Placental pericyte (primary cell): Measurements from ENCODE around the gene TRMT13. TPM values are rescaled to one million over a fixed set of nuclear protein-coding genes. Genes with fewer than 3 reads are reported as not detected.

Experiments
- small RNA-seq: library from RNA; depleted of rRNA; stranded (forward); fragments of <200 nt; gene quantifications from one replicate; pipeline ENCODE3, GENCODE V24; 2012; ENCODE audit warnings: low replicate concordance
- total RNA-seq: library from RNA; depleted of rRNA; stranded (reverse); fragments of >200 nt; gene quantifications from 2 replicates; pipeline ENCODE4 v1.2.3, GENCODE V29; 2012

Gene TRMT13
- 9.2 and 16.9 TPM in 2 replicates for total RNA-seq

DNA sequence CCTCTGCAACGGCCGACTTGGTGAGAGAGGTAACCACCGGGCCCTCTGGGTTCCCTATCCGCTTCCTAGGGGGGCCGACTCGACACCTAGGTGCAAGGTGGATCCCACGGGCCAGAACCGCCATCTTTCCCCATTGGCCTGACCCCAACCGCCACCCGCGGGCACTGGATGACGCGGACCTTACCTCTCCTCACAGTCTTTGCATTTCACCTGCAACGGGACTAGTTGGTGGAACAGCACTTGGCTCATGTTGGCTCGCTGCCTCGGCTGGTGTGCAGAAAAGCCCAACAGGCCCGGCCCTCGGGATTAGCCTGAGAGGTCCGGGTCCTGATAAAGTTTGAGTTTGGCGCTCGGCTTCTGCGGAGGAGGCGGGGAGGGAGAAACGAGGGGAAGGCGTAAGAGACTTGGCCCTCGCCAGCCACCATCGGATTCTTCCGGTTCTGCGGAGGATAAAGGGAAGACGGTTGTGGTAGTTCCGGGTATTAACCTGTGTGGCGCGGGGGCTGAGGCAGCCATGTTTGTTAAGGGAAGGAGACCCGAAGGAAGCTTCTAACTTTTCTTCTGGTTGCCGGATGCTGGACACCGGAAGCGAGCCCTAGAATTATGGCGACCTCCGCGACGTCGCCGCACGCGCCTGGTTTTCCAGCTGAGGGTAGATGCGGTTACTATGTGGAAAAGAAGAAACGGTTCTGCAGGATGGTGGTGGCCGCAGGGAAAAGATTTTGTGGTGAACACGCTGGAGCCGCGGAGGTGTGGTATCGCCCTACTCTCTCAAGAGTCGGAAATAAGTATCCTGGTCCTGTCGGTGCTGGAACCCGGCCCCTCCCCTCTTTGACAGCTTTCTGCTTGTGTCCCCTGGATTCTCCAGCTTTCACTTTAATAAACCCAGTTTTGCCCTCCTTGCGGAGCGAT lies at the start of gene TRMT13, which contains the start of gene SASS6:
Gene TRMT13 (plus strand): TSS at position 598 of the 912 bp plus-strand sequence. CDS start 6 bp downstream, at position 604.
Gene SASS6 (minus strand): TSS at position 365 of the 912 bp plus-strand sequence. CDS start 116 bp downstream, at position 249.

GRCh38 chr1:100178091-100178490 lies 45.1 kb downstream of the TRMT13 start, which contains the start of gene LRRC39:
Gene LRRC39 (minus strand): TSS chr1:100178256. CDS start chr1:100168516, 9,740 bp downstream.

Small RNA genes within 50 kb of the gene (small RNA-seq; reads per million reads assigned to genes)
- gene AC093019.1, result not detected
- gene RPL23AP90, result not detected

Other genes starting within 250 kb of the TRMT13 start
- gene SLC35A3, start 163.2 kb upstream of the TRMT13 start, total RNA-seq, result 13.8 and 31.2 TPM in 2 replicates
- 0.88 and 8.9 TPM in 2 replicates for gene SASS6, start 233 bp upstream of the TRMT13 start, total RNA-seq
- gene LRRC39, start 45.1 kb downstream of the TRMT13 start, total RNA-seq, result 0.57 and 0.88 TPM in 2 replicates
- gene DBT, start 116.7 kb downstream of the TRMT13 start, total RNA-seq, result 5.0 and 5.2 TPM in 2 replicates
- 49.7 and 59.3 TPM in 2 replicates for gene RTCA, start 133.1 kb downstream of the TRMT13 start, total RNA-seq
- 4.8 and 8.9 TPM in 2 replicates for gene CDC14A, start 219.3 kb downstream of the TRMT13 start, total RNA-seq